HepG2 (cell line): ENCODE data around the gene CADM1. TPM values are rescaled to one million over a fixed set of nuclear protein-coding genes. Genes with fewer than 3 reads are reported as not detected.

ENCODE experiments used
- ATAC-seq: fragments of 200-7000 bp; cut with Tn5 transposase; 3 replicates; pipeline ENCODE4 v1.9.1; 2020; ENCODE audit warnings: mild to moderate bottlenecking, moderate library complexity
- BruUV-seq: library from RNA; stranded (reverse); fragments of 400-500 nt; replicated peaks from 2 replicates; lab custom pipeline; 2021; lab: Mats Ljungman, UMichigan
- CTCF ChIA-PET: fragments of 300-600 bp; formaldehyde crosslinking; extraction: SDS; loops from one replicate; lab custom pipeline; 2021; ENCODE audit warnings: low total read pairs, inconsistent platforms, low intra/inter-chr PET ratio; lab: Yijun Ruan, JAX
- POLR2A ChIA-PET: fragments of 350-600 bp; sonication (Branson Sonifier 250); formaldehyde crosslinking; loops from one replicate; lab custom pipeline; 2020; ENCODE audit warnings: antibody characterized with exemption, inconsistent platforms; lab: Yijun Ruan, JAX
- DNase-seq: peaks from one replicate; pipeline ENCODE4 v3.0.0-alpha.2; 2015; ENCODE audit warnings: low spot score
- FAIRE-seq: peaks from 3 replicates; lab custom pipeline; 2011; peaks lifted over from hg19 to GRCh38; lab: Jason Lieb, UNC
- H2AFZ ChIP-seq: one replicate; pipeline ENCODE4 v1.6.1; 2011; ENCODE audit warnings: low read length, inconsistent platforms
- H3K27ac ChIP-seq: fragments of 300-600 bp; 3 replicates; pipeline ENCODE4 v1.8.0; 2011; ENCODE audit warnings: mixed run types, mild to moderate bottlenecking, mixed read lengths, low read length, inconsistent platforms; ENCODE audit not compliant: insufficient read depth; ENCODE audit errors: extremely low read length
- H3K27me3 ChIP-seq, 2 experiments: fragments of 200-600 bp in 1 of 2; 2 replicates in 1 of 2; 3 replicates in 1 of 2; pipeline versions ENCODE4 v1.6.0 to v1.8.0; 2011; ENCODE audit warnings: low read length in 2 of 2, mild to moderate bottlenecking in 2 of 2, moderate library complexity in 2 of 2, inconsistent platforms in 1 of 2; ENCODE audit not compliant: insufficient read depth in 2 of 2, control insufficient read depth in 1 of 2
- H3K36me3 ChIP-seq, 2 experiments: fragments of 200-600 bp in 1 of 2; replicated peaks in 1 of 2; 2 replicates in 1 of 2; 3 replicates in 1 of 2; pipeline versions ENCODE4 v1.5.1 to v1.8.0; 2011; ENCODE audit warnings: low read length in 2 of 2, inconsistent platforms in 1 of 2; ENCODE audit not compliant: insufficient read depth in 2 of 2, control insufficient read depth in 1 of 2
- H3K4me1 ChIP-seq: 2 replicates; pipeline ENCODE4 v1.5.1; 2012; ENCODE audit warnings: low read length, inconsistent platforms; ENCODE audit not compliant: insufficient read depth
- H3K4me2 ChIP-seq: 2 replicates; pipeline ENCODE4 v1.6.0; 2011; ENCODE audit warnings: low read depth, low read length, inconsistent platforms
- H3K4me3 ChIP-seq, 3 experiments: fragments of 200-600 bp in 1 of 3; sonication (generic), shearing (Covaris generic) in 1 of 3; replicated peaks in 1 of 3; 2 replicates each; pipeline ENCODE4 v1.5.1; 2011 to 2016; ENCODE audit warnings: low read length in 3 of 3, inconsistent platforms in 2 of 3, low read depth in 2 of 3, mild to moderate bottlenecking in 2 of 3, control low read depth in 1 of 3, mixed read lengths in 1 of 3; ENCODE audit not compliant: insufficient read depth in 1 of 3
- H3K79me2 ChIP-seq: one replicate; pipeline ENCODE4 v1.6.1; 2011; ENCODE audit warnings: low read length, inconsistent platforms; ENCODE audit not compliant: insufficient read depth
- H3K9ac ChIP-seq: 2 replicates; pipeline ENCODE4 v1.6.0; 2011; ENCODE audit warnings: mild to moderate bottlenecking, low read depth, low read length, inconsistent platforms; ENCODE audit not compliant: insufficient read depth
- H3K9me3 ChIP-seq: 2 replicates; pipeline ENCODE4 v1.5.1; 2012; ENCODE audit warnings: mild to moderate bottlenecking, low read length
- H4K20me1 ChIP-seq: 2 replicates; pipeline ENCODE4 v1.6.0; 2011; ENCODE audit warnings: inconsistent platforms, mild to moderate bottlenecking, low read length, moderate library complexity; ENCODE audit not compliant: insufficient read depth
- ARHGAP35 ChIP-seq: sonication (generic); formaldehyde crosslinking; IDR thresholded peaks from 2 replicates; pipeline ENCODE4 v1.9.0; 2022; ENCODE audit warnings: mild to moderate bottlenecking, inconsistent platforms, moderate library complexity, missing genetic modification reagents, borderline replicate concordance
- HNRNPLL ChIP-seq: fragments of 200-400 bp; formaldehyde crosslinking; IDR thresholded peaks from 2 replicates; pipeline ENCODE4 v1.6.1; 2017; ENCODE audit warnings: mild to moderate bottlenecking, low read depth, low read length; ENCODE audit not compliant: poor library complexity, severe bottlenecking
- KDM2A ChIP-seq: sonication (generic); formaldehyde crosslinking; IDR thresholded peaks from 2 replicates; pipeline ENCODE4 v1.4.0; 2020; ENCODE audit warnings: low read depth, missing genetic modification reagents, borderline replicate concordance
- MIER3 ChIP-seq: IDR thresholded peaks from 2 replicates; pipeline ENCODE4 v1.6.1; 2016; ENCODE audit warnings: missing compliant biosample characterization, borderline replicate concordance
- RAD21 ChIP-seq: fragments of 450-650 bp; formaldehyde crosslinking; IDR thresholded peaks from 2 replicates; pipeline ENCODE4 v1.5.0; 2020; ENCODE audit warnings: mild to moderate bottlenecking
- REXO4 ChIP-seq: sonication (generic); formaldehyde crosslinking; IDR thresholded peaks from 2 replicates; pipeline ENCODE4 v1.8.0; 2022; ENCODE audit warnings: missing genetic modification reagents, mild to moderate bottlenecking, borderline replicate concordance
- RNF2 ChIP-seq: fragments of 450-650 bp; conservative IDR thresholded peaks from 2 replicates; pipeline ENCODE4 v1.6.1; 2016; ENCODE audit warnings: low read depth
- RNF219 ChIP-seq: sonication (generic); formaldehyde crosslinking; IDR thresholded peaks from 2 replicates; pipeline ENCODE4 v1.5.0; 2020; ENCODE audit warnings: mild to moderate bottlenecking, missing genetic modification reagents
- WIZ ChIP-seq: sonication (generic); formaldehyde crosslinking; IDR thresholded peaks from 2 replicates; pipeline ENCODE4 v1.5.1; 2020; ENCODE audit warnings: mild to moderate bottlenecking, missing genetic modification reagents
- ZBTB7B ChIP-seq: sonication (generic); formaldehyde crosslinking; IDR thresholded peaks from 2 replicates; pipeline ENCODE4 v1.4.0; 2020; ENCODE audit warnings: missing genetic modification reagents
- ZNF766 ChIP-seq: sonication (generic); formaldehyde crosslinking; IDR thresholded peaks from 2 replicates; pipeline ENCODE4 v1.5.0; 2020; ENCODE audit warnings: missing genetic modification reagents, borderline replicate concordance
- ZNF768 ChIP-seq: sonication (generic); formaldehyde crosslinking; IDR thresholded peaks from 2 replicates; pipeline ENCODE4 v1.4.0; 2020; ENCODE audit warnings: missing genetic modification reagents
- ZNF850 ChIP-seq: sonication (generic); formaldehyde crosslinking; conservative IDR thresholded peaks from 2 replicates; pipeline ENCODE4 v1.9.0; 2021; ENCODE audit warnings: mild to moderate bottlenecking, missing genetic modification reagents
- whole genome bisulfite sequencing: methylation state at CpG from one replicate; pipeline ENCODE4 v1.1.6; 2017; ENCODE audit warnings: low lambda C conversion rate; 5-methylcytosine and 5-hydroxymethylcytosine counted together
- in situ Hi-C: cut with HindIII; loops from 2 replicates; pipeline ENCODE4 v1.10.0; 2017; ENCODE audit warnings: low pct_unique_long_range_greater_than_20kb; ENCODE audit not compliant: extremely low pct_ligation_motif_present
- intact Hi-C: fragments of 100-400 bp; cut with micrococcal nuclease; formaldehyde crosslinking; loops from one replicate; pipeline ENCODE4 v1.10.0; 2022; ENCODE audit not compliant: unreplicated experiment
- polyA plus RNA-seq, 8 experiments: library from polyadenylated mRNA; depleted of rRNA in 3 of 8; stranded (reverse) in 7 of 8; unstranded in 1 of 8; fragments of >200 nt; fragmentation: Illumina TruSeq in 4 of 8; extraction: Trizol in 4 of 8; gene quantifications; 2 replicates each; pipeline versions ENCODE4 v1.2.1 to v1.2.3, GENCODE V29; 2011 to 2016; ENCODE audit warnings: low read depth in 4 of 8, missing spikeins in 1 of 8, mixed read lengths in 1 of 8; ENCODE audit not compliant: insufficient read depth in 1 of 8
- total RNA-seq, 5 experiments: library from RNA; depleted of rRNA; stranded (reverse); fragments of >200 nt; fragmentation: Illumina TruSeq; extraction: Trizol; gene quantifications; 2 replicates each; pipeline ENCODE4 v1.2.3, GENCODE V29; 2016; ENCODE audit warnings: low read depth in 1 of 5
- TF ChIP-seq, protein P1 (sequence below): sonication (generic); formaldehyde crosslinking; conservative IDR thresholded peaks from 2 replicates; pipeline ENCODE4 v1.4.0; 2020; ENCODE audit warnings: missing genetic modification reagents
- TF ChIP-seq, protein P2 (sequence below): sonication (generic); formaldehyde crosslinking; IDR thresholded peaks from 2 replicates; pipeline ENCODE4 v1.9.0; 2021; ENCODE audit warnings: mild to moderate bottlenecking, missing genetic modification reagents

CADM1 gene
- total and polyA plus RNA-seq, 2 of the 13 experiments (the other 11 are each of a cell fraction or from before 2014, with no cell fraction given): 71.3 to 122 TPM

- TF ChIP-seq ZNF768: no peak
- TF ChIP-seq KDM2A (CRISPR knock-in tag): no peak
- TF ChIP-seq WIZ (CRISPR knock-in tag): no peak
Observed at GRCh38 chr11:115393950-115394349, 110.3 kb downstream of the CADM1 start (continued).

DNA sequence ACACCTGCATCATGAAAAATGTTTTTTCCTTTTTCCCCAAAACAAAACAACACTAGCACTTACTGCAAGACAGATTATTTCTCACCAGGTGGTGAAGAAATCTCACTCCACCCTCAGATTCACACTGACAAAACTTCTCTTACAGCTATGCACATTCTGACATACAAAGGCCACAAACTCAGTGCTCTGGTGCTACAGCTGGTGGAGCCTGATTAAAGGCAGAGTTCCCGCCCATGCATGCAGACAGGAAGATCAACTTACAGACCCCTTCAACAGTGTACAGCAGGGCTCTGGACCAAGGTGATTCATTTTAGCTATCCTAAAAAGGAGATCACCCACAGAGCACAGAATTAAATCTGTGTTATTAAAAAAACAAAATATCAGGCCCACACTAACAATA is 112.6 kb downstream of the CADM1 start:
- in situ Hi-C loops: no loop called here
- DNase-seq: no peak
- Histone ChIP-seq H3K4me1 (peaks cover 22% of the 10 kb centered on the region), H3K27me3 (no peaks in the 10 kb centered on the region), H3K9me3 (no peaks in the 10 kb centered on the region), H4K20me1 (no peaks in the 10 kb centered on the region; the same call in 1 of the 2 replicates), H3K27ac (no peak overlapping the region), H3K79me2 (peaks cover 10% of the 10 kb centered on the region), H3K4me2 (no peak overlapping the region), H3K9ac (no peak overlapping the region), H2AFZ (no peak overlapping the region), H3K4me3 (no peak overlapping the region), H3K36me3 (peaks cover 0 to 3% of the 10 kb centered on the region in 2 experiments; a peak in 1 of 5 replicates)
- WGBS: 82% methylated on average over 1 of the region's 1 CpG
- intact Hi-C loops: no loop called here
- CTCF ChIA-PET: no interaction called here
- BruUV-seq: no TSS peak
- FAIRE-seq: no peak
- POLR2A ChIA-PET: no interaction called here
- ATAC-seq: no peak
- TF ChIP-seq HNRNPLL (no peak), REXO4 (CRISPR knock-in tag) (no peak), RAD21 (no peak), RNF219 (no peak), ZBTB7B (CRISPR knock-in tag) (no peak), RNF2 (no peak), MIER3 (CRISPR knock-in tag) (no peak), ARHGAP35 (CRISPR knock-in tag) (no peak), ZNF766 (CRISPR knock-in tag) (no peak), ZNF850 (no peak)
- TF ChIP-seq, protein P1, sequence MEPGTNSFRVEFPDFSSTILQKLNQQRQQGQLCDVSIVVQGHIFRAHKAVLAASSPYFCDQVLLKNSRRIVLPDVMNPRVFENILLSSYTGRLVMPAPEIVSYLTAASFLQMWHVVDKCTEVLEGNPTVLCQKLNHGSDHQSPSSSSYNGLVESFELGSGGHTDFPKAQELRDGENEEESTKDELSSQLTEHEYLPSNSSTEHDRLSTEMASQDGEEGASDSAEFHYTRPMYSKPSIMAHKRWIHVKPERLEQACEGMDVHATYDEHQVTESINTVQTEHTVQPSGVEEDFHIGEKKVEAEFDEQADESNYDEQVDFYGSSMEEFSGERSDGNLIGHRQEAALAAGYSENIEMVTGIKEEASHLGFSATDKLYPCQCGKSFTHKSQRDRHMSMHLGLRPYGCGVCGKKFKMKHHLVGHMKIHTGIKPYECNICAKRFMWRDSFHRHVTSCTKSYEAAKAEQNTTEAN: no peak
- TF ChIP-seq, protein P2, sequence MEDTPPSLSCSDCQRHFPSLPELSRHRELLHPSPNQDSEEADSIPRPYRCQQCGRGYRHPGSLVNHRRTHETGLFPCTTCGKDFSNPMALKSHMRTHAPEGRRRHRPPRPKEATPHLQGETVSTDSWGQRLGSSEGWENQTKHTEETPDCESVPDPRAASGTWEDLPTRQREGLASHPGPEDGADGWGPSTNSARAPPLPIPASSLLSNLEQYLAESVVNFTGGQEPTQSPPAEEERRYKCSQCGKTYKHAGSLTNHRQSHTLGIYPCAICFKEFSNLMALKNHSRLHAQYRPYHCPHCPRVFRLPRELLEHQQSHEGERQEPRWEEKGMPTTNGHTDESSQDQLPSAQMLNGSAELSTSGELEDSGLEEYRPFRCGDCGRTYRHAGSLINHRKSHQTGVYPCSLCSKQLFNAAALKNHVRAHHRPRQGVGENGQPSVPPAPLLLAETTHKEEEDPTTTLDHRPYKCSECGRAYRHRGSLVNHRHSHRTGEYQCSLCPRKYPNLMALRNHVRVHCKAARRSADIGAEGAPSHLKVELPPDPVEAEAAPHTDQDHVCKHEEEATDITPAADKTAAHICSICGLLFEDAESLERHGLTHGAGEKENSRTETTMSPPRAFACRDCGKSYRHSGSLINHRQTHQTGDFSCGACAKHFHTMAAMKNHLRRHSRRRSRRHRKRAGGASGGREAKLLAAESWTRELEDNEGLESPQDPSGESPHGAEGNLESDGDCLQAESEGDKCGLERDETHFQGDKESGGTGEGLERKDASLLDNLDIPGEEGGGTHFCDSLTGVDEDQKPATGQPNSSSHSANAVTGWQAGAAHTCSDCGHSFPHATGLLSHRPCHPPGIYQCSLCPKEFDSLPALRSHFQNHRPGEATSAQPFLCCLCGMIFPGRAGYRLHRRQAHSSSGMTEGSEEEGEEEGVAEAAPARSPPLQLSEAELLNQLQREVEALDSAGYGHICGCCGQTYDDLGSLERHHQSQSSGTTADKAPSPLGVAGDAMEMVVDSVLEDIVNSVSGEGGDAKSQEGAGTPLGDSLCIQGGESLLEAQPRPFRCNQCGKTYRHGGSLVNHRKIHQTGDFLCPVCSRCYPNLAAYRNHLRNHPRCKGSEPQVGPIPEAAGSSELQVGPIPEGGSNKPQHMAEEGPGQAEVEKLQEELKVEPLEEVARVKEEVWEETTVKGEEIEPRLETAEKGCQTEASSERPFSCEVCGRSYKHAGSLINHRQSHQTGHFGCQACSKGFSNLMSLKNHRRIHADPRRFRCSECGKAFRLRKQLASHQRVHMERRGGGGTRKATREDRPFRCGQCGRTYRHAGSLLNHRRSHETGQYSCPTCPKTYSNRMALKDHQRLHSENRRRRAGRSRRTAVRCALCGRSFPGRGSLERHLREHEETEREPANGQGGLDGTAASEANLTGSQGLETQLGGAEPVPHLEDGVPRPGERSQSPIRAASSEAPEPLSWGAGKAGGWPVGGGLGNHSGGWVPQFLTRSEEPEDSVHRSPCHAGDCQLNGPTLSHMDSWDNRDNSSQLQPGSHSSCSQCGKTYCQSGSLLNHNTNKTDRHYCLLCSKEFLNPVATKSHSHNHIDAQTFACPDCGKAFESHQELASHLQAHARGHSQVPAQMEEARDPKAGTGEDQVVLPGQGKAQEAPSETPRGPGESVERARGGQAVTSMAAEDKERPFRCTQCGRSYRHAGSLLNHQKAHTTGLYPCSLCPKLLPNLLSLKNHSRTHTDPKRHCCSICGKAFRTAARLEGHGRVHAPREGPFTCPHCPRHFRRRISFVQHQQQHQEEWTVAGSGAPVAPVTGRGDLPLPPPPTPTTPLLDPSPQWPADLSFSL: no peak
